HG03460 (cell line): ENCODE measurements around the gene CLPX.
"Not testable (repeated sequence)": the region's sequence is repeated elsewhere in the genome, so short reads cannot be mapped to it uniquely, and the experiment has no call there.

Experiments
- ATAC-seq: cut with Tn5 transposase; IDR thresholded peaks from one replicate; pipeline ENCODE4 v1.9.1; 2021; ENCODE audit not compliant: unreplicated experiment

CLPX gene

GRCh38 chr15:65175511-65175910 lies 9.6 kb downstream of the CLPX start:
- ATAC-seq: no peak

- no peak for ATAC-seq
Measured at GRCh38 chr15:65174509-65174908, 10.6 kb downstream of the CLPX start.

- ATAC-seq: no peak
Measured at GRCh38 chr15:65172531-65172930, 12.6 kb downstream of the CLPX start.

- ATAC-seq: no peak
Measured at GRCh38 chr15:65171428-65171827, 13.7 kb downstream of the CLPX start.

- ATAC-seq: no peak
Measured at GRCh38 chr15:65165875-65166274, 19.3 kb downstream of the CLPX start.

- ATAC-seq: no peak
Measured at GRCh38 chr15:65164139-65164538, 21.0 kb downstream of the CLPX start.

GRCh38 chr15:65163041-65163440 lies 22.1 kb downstream of the CLPX start:
- no peak for ATAC-seq

- no peak for ATAC-seq
Measured at GRCh38 chr15:65156692-65157091, 28.4 kb downstream of the CLPX start.

GRCh38 chr15:65154720-65155119 lies 30.4 kb downstream of the CLPX start:
- no peak for ATAC-seq

- ATAC-seq: no peak
Measured at GRCh38 chr15:65147902-65148301, 37.2 kb downstream of the CLPX start.

- no peak for ATAC-seq
Measured at GRCh38 chr15:65146438-65146837, 38.7 kb downstream of the CLPX start.

GRCh38 chr15:65138631-65139030 lies 46.5 kb downstream of the CLPX start:
- ATAC-seq: not testable (repeated sequence)

- ATAC-seq: not testable (repeated sequence)
Measured at GRCh38 chr15:65137893-65138292, 47.2 kb downstream of the CLPX start.

- ATAC-seq: not testable (repeated sequence)
Measured at GRCh38 chr15:65137089-65137488, 48.1 kb downstream of the CLPX start.

- ATAC-seq: no peak
Measured at GRCh38 chr15:65134538-65134937, 50.6 kb downstream of the CLPX start.

- ATAC-seq: peak; percentile 91
Measured at GRCh38 chr15:65133548-65134200, 51.5 kb downstream of the CLPX start, which contains the start of gene PDCD7. Gene PDCD7, minus strand, starts transcription at chr15:65133808. Its CDS starts 27 bp downstream, at chr15:65133781.

GRCh38 chr15:65132878-65133547 lies 52.1 kb downstream of the CLPX start:
- ATAC-seq: peak; percentile 43

- no peak for ATAC-seq
Measured at GRCh38 chr15:65130941-65131340, 54.2 kb downstream of the CLPX start.

- no peak for ATAC-seq
Measured at GRCh38 chr15:65115542-65115941, 69.6 kb downstream of the CLPX start.

- ATAC-seq: no peak
Measured at GRCh38 chr15:65115086-65115485, 70.1 kb downstream of the CLPX start, which contains the start of gene UBAP1L. Gene UBAP1L, minus strand, starts transcription at chr15:65115200. Its CDS starts 8,985 bp downstream, at chr15:65106215.

GRCh38 chr15:65110676-65111292 lies 74.4 kb downstream of the CLPX start:
- ATAC-seq: no peak

GRCh38 chr15:65106011-65106590 lies 79.0 kb downstream of the CLPX start:
- no peak for ATAC-seq
